ENCODE data around the gene EIF4EBP3. TPM values are rescaled to one million over a fixed set of nuclear protein-coding genes. Genes with fewer than 3 reads are reported as not detected.
A peak's percentile ranks its signal among the peaks of the same experiment; 100 is the strongest.

Gene EIF4EBP3
- polyA plus RNA-seq (2013, experiment 1 of 2) = 7.1 TPM
- polyA plus RNA-seq (2013, experiment 2 of 2) = 3.9 TPM

DNA sequence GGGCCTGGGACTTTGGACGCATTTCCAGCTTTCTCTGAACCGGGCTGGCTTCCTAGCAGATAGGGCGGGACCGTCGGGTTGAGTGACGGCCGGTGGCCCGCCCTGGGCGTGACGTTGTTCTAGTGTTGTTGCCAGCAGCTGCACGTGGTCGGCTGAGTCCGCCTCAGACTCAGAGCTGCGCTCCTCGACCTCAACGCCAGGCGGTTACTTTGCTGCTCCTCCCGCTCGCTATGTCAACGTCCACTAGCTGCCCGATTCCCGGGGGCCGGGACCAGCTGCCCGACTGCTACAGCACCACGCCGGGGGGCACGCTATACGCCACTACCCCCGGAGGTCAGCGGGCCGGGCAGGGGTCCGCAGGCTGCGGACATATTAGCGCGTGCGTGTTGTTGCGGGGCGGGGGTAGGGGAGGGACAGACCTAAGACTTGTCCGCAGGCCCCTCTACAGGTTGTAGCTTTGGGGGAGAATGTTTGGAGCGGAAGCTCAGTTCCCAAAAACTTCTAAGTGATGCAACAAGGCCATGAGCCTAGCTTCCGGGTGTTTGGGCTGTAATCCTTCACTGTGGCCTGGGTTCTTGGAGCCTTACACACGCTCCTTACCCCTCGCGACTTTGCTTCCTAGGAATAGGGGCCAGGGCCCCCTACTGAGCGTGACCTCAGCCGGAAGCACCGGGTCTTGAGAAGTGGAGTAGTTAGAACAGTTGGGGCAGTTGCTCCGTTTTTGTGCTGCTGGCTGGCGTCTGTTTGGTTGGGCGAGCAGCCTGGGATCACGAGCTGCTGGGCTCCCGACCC lies at the start of gene EIF4EBP3:
EIF4EBP3 (plus strand) TSS at position 155 of the 792 bp plus-strand sequence; CDS start at position 231, 76 bp downstream.
- Histone ChIP-seq H3K9ac (ENCODE audit: low read depth, low read length) (peak within 1 kb of the TSS; percentile 72), H3K9me3 (ENCODE audit: insufficient read depth, low read depth, low read length) (no peaks in the 10 kb centered on the region), H3K27ac (ENCODE audit: low read depth, low read length) (peak within 1 kb of the TSS; percentile 88), H3K4me3 (ENCODE audit: low read length) (peak within 1 kb of the TSS; percentile 56), H3K4me1 (ENCODE audit: insufficient read depth, low read length) (peaks cover 9% of the 10 kb centered on the region), H3K36me3 (ENCODE audit: insufficient read depth, low read length) (peaks cover 56% of the 10 kb centered on the region), H3K27me3 (ENCODE audit: insufficient read depth, low read length) (no peaks in the 10 kb centered on the region)
- 2% methylated on average over 52 of the region's 52 CpGs for WGBS

DNA sequence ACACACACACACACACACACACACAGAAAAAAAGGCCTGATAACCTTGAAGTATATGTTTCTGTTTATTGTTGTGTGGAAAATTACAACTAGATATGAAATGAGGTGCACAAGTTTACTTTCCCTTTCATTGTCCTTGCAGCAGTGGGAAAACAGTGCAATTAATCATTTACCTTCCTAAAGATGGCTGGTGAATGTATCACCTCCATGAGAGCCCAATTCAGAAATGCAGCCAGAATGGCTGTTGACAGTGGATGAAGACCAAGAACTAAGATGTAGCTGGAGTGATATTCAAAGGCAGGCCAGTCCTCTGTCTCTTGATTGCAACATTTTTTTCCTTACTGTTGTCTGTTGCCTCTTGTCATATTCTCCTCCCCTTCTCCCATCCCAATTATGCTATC lies 49.6 kb upstream of the EIF4EBP3 start:
- Histone ChIP-seq H3K27ac (ENCODE audit: low read depth, low read length) (no peak overlapping the region), H3K27me3 (ENCODE audit: insufficient read depth, low read length) (no peaks in the 10 kb centered on the region), H3K9me3 (ENCODE audit: insufficient read depth, low read depth, low read length) (no peaks in the 10 kb centered on the region), H3K36me3 (ENCODE audit: insufficient read depth, low read length) (peaks cover 64% of the 10 kb centered on the region), H3K4me3 (ENCODE audit: low read length) (no peak overlapping the region), H3K9ac (ENCODE audit: low read depth, low read length) (no peak overlapping the region), H3K4me1 (ENCODE audit: insufficient read depth, low read length) (no peaks in the 10 kb centered on the region)

DNA sequence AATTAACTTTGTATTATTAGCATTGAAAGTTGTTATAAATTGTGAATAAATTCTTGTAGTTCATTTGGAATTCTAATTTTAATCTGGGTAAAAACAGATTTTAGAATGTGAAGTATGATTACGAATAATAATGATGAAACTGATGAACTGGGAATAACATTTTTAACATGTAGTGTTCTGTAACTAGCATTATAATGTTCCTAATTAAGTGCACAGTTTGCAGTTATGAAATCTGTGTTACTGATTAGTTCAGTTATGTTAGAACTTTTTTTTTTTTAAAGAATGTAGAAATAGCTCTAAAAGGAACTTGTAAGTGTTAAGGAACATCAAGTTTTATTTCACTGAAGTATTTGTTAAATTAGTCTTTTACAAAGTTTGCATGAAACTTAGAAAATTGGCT lies 48.9 kb upstream of the EIF4EBP3 start:
- H3K36me3 ChIP-seq (ENCODE audit: insufficient read depth, low read length) = peaks cover 63% of the 10 kb centered on the region
- no peaks in the 10 kb centered on the region for H3K4me1 ChIP-seq (ENCODE audit: insufficient read depth, low read length)
- no peaks in the 10 kb centered on the region for H3K27me3 ChIP-seq (ENCODE audit: insufficient read depth, low read length)
- H3K9me3 ChIP-seq (ENCODE audit: insufficient read depth, low read depth, low read length) = no peaks in the 10 kb centered on the region
- no peak overlapping the region for H3K4me3 ChIP-seq (ENCODE audit: low read length)
- H3K27ac ChIP-seq (ENCODE audit: low read depth, low read length) = no peak overlapping the region
- H3K9ac ChIP-seq (ENCODE audit: low read depth, low read length) = no peak overlapping the region
- WGBS = 93% methylated on average over 1 of the region's 1 CpG

DNA sequence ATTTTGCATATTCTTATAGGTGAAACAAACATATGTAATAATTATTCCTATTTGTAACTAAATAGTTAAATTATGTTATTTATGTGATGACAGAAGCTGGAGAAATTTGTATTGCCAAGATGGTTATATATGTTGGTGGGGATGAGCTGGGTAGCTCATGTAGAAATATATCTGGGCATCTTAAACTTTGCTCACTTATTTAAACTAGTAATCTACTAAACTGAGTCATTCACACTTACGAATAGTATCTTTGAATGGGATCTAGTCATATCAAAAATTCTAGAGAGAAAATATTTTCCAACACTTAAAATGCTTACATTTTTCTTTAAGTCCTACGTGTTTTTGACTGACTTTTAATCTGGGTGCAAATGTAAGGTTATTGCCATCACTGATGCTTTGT lies 44.6 kb upstream of the EIF4EBP3 start:
- 100% methylated on average over 1 of the region's 2 CpGs for WGBS
- H3K27me3 ChIP-seq (ENCODE audit: insufficient read depth, low read length) = no peaks in the 10 kb centered on the region
- H3K27ac ChIP-seq (ENCODE audit: low read depth, low read length) = no peak overlapping the region
- H3K4me1 ChIP-seq (ENCODE audit: insufficient read depth, low read length) = no peaks in the 10 kb centered on the region
- H3K36me3 ChIP-seq (ENCODE audit: insufficient read depth, low read length) = peaks cover 79% of the 10 kb centered on the region
- H3K9me3 ChIP-seq (ENCODE audit: insufficient read depth, low read depth, low read length) = no peaks in the 10 kb centered on the region
- H3K9ac ChIP-seq (ENCODE audit: low read depth, low read length) = no peak overlapping the region
- no peak overlapping the region for H3K4me3 ChIP-seq (ENCODE audit: low read length)

DNA sequence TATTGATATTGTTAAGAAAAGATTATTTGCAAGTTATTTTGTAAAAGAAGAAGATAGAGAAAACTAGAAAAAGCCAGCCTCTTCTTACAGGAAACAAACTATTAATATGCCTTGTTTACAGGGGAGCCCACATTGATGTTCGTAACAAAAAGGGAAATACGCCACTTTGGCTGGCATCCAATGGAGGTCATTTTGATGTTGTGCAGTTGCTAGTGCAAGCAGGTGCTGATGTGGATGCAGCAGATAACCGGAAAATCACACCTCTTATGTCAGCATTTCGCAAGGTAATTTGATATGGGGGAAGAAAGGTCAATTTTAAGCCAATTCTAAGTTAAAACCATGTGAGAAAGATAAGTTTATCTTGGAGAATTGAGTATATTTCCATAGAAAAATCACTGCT lies 37.6 kb upstream of the EIF4EBP3 start:
- 94% methylated on average over 4 of the region's 4 CpGs for WGBS
- Histone ChIP-seq H3K4me3 (ENCODE audit: low read length) (no peak overlapping the region), H3K36me3 (ENCODE audit: insufficient read depth, low read length) (peaks cover 98% of the 10 kb centered on the region), H3K27me3 (ENCODE audit: insufficient read depth, low read length) (no peaks in the 10 kb centered on the region), H3K4me1 (ENCODE audit: insufficient read depth, low read length) (no peaks in the 10 kb centered on the region), H3K9ac (ENCODE audit: low read depth, low read length) (no peak overlapping the region), H3K27ac (ENCODE audit: low read depth, low read length) (no peak overlapping the region), H3K9me3 (ENCODE audit: insufficient read depth, low read depth, low read length) (no peaks in the 10 kb centered on the region)

DNA sequence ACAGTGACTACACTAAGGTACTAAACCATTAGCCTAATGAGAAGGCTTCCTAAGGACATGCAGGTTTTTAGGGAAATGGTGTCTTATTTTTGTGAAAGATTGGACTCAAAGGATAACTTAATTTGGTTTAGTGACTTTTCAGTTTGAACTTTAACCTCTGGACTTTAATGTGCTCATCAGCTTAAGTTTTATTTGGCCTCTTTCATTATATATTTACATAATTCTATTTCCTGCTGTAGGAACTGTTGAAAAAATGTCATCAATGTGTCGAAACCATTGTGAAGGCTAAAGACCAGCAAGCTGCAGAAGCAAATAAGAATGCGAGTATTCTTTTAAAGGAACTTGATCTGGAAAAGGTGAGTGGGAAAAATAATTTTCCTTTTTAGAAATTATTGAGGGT lies 34.3 kb upstream of the EIF4EBP3 start:
- H3K9me3 ChIP-seq (ENCODE audit: insufficient read depth, low read depth, low read length) = no peaks in the 10 kb centered on the region
- H3K4me3 ChIP-seq (ENCODE audit: low read length) = no peak overlapping the region
- H3K27me3 ChIP-seq (ENCODE audit: insufficient read depth, low read length) = no peaks in the 10 kb centered on the region
- no peaks in the 10 kb centered on the region for H3K4me1 ChIP-seq (ENCODE audit: insufficient read depth, low read length)
- no peak overlapping the region for H3K9ac ChIP-seq (ENCODE audit: low read depth, low read length)
- WGBS = 96% methylated on average over 2 of the region's 2 CpGs
- peaks cover 74% of the 10 kb centered on the region for H3K36me3 ChIP-seq (ENCODE audit: insufficient read depth, low read length)
- H3K27ac ChIP-seq (ENCODE audit: low read depth, low read length) = no peak overlapping the region

DNA sequence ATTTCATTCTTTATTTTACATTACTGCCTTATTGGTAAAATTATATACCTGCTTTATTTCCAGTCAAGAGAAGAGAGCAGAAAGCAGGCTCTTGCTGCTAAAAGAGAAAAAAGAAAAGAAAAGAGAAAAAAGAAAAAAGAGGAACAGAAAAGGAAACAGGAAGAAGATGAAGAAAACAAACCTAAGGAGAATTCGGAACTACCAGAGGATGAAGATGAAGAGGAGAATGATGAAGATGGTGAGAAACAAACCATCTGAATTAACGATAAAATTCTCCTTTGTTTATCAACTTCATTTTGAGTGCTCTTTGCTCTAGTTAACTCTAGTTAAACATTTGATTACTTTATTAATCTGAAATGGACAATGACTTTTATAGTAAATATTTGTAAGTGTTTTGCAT lies 23.5 kb upstream of the EIF4EBP3 start:
- no peak overlapping the region for H3K9ac ChIP-seq (ENCODE audit: low read depth, low read length)
- no peaks in the 10 kb centered on the region for H3K27me3 ChIP-seq (ENCODE audit: insufficient read depth, low read length)
- 89% methylated on average over 1 of the region's 2 CpGs for WGBS
- H3K9me3 ChIP-seq (ENCODE audit: insufficient read depth, low read depth, low read length) = no peaks in the 10 kb centered on the region
- H3K4me3 ChIP-seq (ENCODE audit: low read length) = no peak overlapping the region
- peaks cover 75% of the 10 kb centered on the region for H3K36me3 ChIP-seq (ENCODE audit: insufficient read depth, low read length)
- H3K27ac ChIP-seq (ENCODE audit: low read depth, low read length) = no peak overlapping the region
- H3K4me1 ChIP-seq (ENCODE audit: insufficient read depth, low read length) = no peaks in the 10 kb centered on the region

DNA sequence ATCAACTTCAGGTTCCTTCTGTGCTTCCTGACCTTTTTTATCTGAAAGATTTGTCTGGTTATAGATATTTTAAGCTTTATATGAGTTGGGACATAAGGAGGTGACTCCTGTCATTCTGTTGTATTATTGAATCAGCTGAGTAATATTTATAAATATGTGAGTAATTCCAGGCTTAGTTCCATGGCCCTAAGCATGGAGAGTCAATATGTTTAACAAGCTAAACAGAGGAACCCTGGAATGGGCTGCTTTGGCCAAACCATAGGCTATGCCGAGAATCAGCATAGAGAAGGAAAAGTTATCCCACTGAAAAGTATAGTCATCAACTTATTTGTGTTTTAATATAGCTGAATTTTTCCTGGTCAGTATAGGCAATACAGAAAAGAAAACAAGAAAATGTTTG lies 7.2 kb upstream of the EIF4EBP3 start:
- peaks cover 90% of the 10 kb centered on the region for H3K36me3 ChIP-seq (ENCODE audit: insufficient read depth, low read length)
- WGBS = 86% methylated on average over 1 of the region's 1 CpG

DNA sequence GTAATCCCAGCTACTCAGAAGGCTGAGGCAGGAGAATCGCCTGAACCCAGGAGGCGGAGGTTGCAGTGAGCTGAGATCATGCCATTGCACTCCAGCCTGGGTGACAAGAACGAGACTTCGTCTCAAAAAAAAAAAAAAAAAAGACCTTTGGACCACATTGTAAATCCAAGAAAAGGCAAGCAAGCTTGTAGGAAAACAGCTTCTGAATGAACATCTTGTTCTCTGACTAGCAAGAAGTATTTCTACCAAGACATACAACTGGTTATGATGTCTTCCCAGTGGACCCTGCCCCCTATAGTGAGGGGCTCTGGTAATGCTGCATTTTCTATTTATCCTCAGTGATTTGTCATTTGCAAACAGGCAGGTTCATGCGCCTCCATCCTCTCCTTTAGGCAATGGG lies 4.5 kb upstream of the EIF4EBP3 start:
- 94% methylated on average over 5 of the region's 5 CpGs for WGBS
- Histone ChIP-seq H3K27ac (ENCODE audit: low read depth, low read length) (no peak overlapping the region), H3K9me3 (ENCODE audit: insufficient read depth, low read depth, low read length) (no peaks in the 10 kb centered on the region), H3K4me3 (ENCODE audit: low read length) (no peak overlapping the region), H3K9ac (ENCODE audit: low read depth, low read length) (no peak overlapping the region), H3K36me3 (ENCODE audit: insufficient read depth, low read length) (peaks cover 64% of the 10 kb centered on the region), H3K27me3 (ENCODE audit: insufficient read depth, low read length) (no peaks in the 10 kb centered on the region), H3K4me1 (ENCODE audit: insufficient read depth, low read length) (no peaks in the 10 kb centered on the region; the same call in 1 of the 2 replicates)

More for the DNA sequence above, 7.2 kb upstream of the EIF4EBP3 start:
- no peaks in the 10 kb centered on the region for H3K4me1 ChIP-seq (ENCODE audit: insufficient read depth, low read length)
- no peaks in the 10 kb centered on the region for H3K9me3 ChIP-seq (ENCODE audit: insufficient read depth, low read depth, low read length)
- no peaks in the 10 kb centered on the region for H3K27me3 ChIP-seq (ENCODE audit: insufficient read depth, low read length)
- H3K4me3 ChIP-seq (ENCODE audit: low read length) = no peak overlapping the region
- no peak overlapping the region for H3K9ac ChIP-seq (ENCODE audit: low read depth, low read length)
- no peak overlapping the region for H3K27ac ChIP-seq (ENCODE audit: low read depth, low read length)

DNA sequence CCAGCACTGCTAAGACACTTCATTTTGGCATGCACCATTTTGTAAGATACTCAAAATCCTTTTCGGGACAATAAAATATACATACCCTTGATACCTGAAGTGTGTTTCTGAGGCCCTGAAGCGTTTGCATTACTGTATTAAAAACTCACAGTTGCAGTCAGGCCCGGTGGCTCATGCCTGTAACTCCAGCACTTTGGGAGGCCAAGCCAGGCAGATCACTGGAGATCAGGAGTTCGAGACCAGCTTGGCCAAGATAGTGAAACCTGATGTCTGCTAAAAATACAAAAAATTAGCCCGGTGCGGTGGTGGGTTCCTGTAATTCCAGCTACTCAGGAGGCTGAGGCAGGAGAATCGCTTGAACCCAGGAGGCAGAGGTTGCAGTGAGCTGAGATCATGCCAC lies 2.5 kb upstream of the EIF4EBP3 start:
- Histone ChIP-seq H3K27ac (ENCODE audit: low read depth, low read length) (no peak overlapping the region), H3K9ac (ENCODE audit: low read depth, low read length) (no peak overlapping the region), H3K36me3 (ENCODE audit: insufficient read depth, low read length) (peaks cover 55% of the 10 kb centered on the region), H3K27me3 (ENCODE audit: insufficient read depth, low read length) (no peaks in the 10 kb centered on the region), H3K9me3 (ENCODE audit: insufficient read depth, low read depth, low read length) (no peaks in the 10 kb centered on the region), H3K4me3 (ENCODE audit: low read length) (no peak overlapping the region), H3K4me1 (ENCODE audit: insufficient read depth, low read length) (peaks cover 9% of the 10 kb centered on the region)
- 95% methylated on average over 7 of the region's 7 CpGs for WGBS

DNA sequence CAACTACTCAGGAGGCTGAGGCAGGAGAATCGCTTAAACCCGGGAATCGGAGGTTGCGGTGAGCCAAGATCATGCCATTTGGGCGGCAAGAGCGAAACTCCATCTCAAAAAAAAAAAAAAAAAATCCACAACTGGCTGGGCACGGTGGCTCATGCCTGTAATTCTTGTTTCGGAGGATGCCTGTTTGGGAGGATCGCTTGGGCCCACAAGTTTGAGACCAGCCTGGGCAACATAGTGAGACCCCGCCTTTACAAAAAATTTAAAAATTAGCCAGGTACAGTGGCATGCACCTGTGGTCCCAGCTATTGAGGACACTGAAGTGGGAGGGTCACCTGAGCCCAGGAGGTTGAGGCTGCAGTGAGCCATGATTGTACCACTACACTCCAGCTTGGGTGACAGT lies 1.9 kb upstream of the EIF4EBP3 start:
- no peak overlapping the region for H3K27ac ChIP-seq (ENCODE audit: low read depth, low read length)
- WGBS = 95% methylated on average over 10 of the region's 10 CpGs
- H3K9me3 ChIP-seq (ENCODE audit: insufficient read depth, low read depth, low read length) = no peaks in the 10 kb centered on the region
- no peaks in the 10 kb centered on the region for H3K27me3 ChIP-seq (ENCODE audit: insufficient read depth, low read length)
- H3K36me3 ChIP-seq (ENCODE audit: insufficient read depth, low read length) = peaks cover 55% of the 10 kb centered on the region
- H3K9ac ChIP-seq (ENCODE audit: low read depth, low read length) = no peak overlapping the region
- H3K4me3 ChIP-seq (ENCODE audit: low read length) = no peak overlapping the region
- H3K4me1 ChIP-seq (ENCODE audit: insufficient read depth, low read length) = peaks cover 9% of the 10 kb centered on the region

Measured in HUES64 (cell line).